A549 treated with dexamethasone at 1 μM for 4 hours (cell line): ENCODE results near the gene SPCS3. TPM values are rescaled to one million over a fixed set of nuclear protein-coding genes. Genes with fewer than 3 reads are reported as not detected.

Experiments used
- total RNA-seq: library from RNA; stranded (reverse); fragments of 200-300 nt; extraction: Qiagen RNA extraction; gene quantifications from 5 replicates; pipeline ENCODE4 v1.2.3, GENCODE V29; 2022

Gene SPCS3
- 24.9 to 34.5 TPM (median 31.0 TPM) in 5 replicates for total RNA-seq

GRCh38 chr4:176319704-176320339, at the start of gene SPCS3:
SPCS3 (plus strand) TSS chr4:176319966; CDS start chr4:176320077, 111 bp downstream.

Other genes with a start within 250 kb of the SPCS3 start
- 0.14 to 0.32 TPM (median 0.21 TPM) in 5 replicates for gene SPATA4, start 124.4 kb upstream of the SPCS3 start, total RNA-seq
- 0.02 to 0.05 TPM (median 0.02 TPM) in 3 of 5 replicates, not detected in the others for gene ASB5, start 50.7 kb upstream of the SPCS3 start, total RNA-seq